HK-2 (cell line): Measurements from ENCODE around the gene FKBP2.

ENCODE experiments used
- DNase-seq: peaks from one replicate; pipeline ENCODE4 v3.0.0-alpha.2; 2018; ENCODE audit not compliant: unreplicated experiment

FKBP2 gene

DNA sequence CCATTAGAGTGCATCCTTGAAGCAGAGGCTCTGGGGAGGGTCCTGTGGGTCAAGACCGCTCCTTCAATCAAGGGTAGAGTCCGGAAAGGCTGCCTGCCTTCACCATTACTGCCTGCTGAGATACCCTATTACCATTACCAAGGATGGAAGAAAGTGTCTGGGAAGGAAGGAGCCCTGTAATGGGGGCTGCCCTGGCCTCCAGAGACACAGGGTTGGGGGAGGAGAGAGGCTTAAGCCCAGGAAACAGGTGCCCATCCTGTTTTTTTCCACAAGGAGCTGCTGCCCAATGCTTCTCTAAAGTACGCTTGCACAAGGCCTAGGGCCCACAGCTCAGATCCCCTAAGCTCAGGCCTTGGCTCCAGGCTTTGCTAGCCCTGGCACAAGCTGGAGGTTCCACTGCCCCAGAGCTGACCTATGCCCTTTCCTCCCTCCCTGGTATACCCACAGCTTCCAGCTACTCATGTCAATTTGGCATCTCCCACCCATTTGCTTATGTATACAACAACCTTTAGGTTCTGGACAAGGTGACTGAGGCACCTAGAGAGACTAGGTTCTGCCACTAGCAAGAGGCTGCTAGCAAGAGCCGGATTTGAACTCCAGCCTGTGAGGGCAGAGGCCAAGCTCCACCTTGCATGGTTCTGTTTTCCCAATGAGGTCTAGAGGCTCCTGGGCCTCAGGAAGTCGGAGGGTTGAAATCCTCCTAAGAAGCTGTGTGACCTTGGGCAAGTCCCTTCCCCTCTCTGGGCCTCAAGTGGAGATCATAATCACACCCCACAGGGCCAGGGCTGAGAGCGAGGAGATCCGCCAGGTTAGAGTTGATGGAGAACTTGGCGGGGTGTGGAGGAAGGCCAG, 8.9 kb downstream of the FKBP2 start:
- DNase-seq = no peak

DNA sequence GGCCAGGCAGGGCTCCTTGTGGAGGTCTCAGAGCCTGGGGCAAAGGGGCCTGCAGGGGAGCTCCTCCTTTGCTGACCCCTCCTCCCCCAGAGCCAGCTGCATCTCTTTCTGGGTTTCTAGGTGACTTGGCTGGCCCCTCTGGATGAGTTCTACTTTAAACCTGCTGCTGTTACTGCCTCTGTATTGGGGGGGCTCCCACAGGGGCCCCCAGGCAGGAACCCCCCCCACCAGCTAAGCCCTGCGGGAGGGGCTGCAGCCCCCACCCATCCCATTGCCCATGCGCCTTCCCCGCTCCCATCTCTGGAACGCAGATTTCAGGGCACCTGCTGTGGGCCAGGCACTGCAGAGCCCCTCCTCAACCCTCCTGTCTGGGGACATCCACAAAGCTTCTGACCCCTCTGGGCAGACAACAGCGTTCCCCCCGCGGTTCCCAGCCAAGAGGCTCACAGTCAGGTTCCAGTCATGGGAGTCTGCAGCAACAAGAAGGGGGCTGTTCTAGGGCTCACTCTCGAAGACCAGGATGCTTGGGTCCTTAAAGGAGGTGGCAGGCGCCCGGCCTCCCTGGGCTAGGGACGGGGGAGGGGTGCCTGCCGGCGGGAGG, 9.6 kb downstream of the FKBP2 start:
- DNase-seq = no peak

DNA sequence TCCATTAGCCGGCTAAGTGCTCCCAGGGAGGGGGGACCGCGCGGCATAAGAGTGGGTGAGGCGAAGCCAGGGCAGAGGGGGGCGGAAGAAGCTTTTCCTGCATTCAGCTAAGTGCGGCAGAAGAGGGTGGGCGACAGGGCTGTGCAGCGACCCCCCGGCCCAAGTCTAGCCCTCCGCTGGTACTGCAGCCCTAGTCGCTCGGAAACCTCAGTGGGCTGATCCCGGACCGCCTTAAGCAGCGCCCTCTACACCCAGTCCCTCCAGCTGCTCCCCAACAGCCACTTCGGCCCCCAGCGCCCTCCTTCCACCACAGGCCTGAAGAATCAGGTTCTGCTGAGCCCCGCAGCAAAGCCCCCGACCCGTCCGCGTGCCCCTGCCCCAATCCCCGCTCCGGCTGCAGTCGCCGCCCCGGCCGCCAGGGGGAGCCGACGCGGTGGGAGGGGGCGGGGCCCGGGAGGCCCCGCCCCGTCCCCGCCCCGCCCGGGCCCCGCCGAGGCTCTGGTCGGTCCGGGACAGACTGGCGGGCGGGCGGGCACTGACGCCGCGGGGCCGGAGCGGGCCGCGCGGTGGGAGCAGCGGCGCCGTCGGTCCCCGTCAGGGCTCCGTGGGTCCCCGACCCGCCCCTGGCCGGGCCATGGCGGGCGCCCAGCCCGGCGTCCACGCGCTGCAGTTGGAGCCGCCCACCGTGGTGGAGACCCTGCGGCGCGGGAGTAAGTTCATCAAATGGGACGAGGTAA, 10.3 kb downstream of the FKBP2 start, which contains the start of gene PLCB3:
Gene PLCB3, plus strand, starts transcription at position 515 of the 737 bp plus-strand sequence. Its CDS starts 120 bp downstream, at position 635.
- peak; percentile 51 for DNase-seq

GRCh38 chr11:64251753-64252002, 10.8 kb downstream of the FKBP2 start:
- no peak for DNase-seq

DNA sequence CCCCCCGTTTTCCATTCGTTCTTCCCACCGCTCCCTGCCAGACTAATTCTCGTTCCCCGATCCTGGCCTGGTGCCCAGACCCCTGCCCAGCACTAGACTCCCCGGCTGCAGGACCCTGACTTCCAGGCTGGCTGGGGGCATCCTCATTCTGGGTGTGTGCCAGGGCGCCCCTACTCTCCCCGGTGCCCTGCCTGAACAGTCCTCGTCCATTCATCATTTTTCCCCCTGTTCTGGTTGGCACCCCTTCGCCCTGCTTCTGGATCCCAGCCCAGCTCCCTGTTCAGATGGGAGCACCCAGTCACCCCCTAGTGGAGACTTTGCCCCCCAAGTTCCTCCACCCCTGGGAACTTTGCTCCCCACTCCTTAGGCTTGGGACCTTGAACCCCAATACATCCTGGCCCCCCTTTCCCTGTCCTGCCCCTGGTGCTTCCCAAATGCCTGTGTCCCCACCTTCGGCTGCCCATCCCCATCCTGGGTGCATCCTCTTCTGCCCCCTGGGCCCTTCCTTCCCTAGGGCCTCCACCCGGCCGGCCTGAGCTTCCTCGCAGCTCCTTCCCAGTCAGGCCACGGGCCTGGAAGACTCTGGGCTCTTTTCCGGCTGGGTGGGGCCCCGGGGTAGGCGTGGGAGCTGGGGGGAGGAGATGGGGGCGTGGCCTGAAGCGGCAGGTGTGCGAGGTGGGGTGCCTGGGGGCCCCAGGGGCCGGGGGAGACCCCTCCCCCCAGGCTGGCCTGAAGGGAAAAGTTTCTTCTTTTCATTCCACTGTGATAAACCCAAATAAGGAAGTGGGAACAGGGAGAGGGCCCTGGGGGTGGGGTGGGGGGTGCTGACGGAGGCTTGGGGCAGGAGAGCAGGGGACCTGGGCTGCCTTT, 11.3 kb downstream of the FKBP2 start:
- peak; percentile 52 for DNase-seq

DNA sequence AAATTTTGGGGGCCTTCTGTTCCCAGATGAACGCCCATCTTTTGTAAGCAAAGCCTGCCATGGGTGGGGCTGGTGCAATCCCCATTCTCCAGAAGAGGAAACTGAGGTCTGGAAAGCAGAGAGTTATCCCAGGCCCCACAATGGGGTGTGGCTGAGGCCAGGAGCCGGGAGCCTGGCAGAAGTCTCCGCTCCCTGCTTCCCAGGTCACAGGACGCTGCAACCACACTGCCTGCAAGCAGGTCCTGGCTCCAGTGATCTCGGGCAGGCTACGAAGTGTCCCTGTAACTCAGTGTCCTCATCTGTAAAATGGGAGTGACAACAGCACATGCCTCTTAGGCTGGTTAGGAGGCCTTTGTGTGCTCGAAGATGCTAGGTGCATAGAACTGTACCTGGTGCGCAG, 12.1 kb downstream of the FKBP2 start:
- DNase-seq = no peak

DNA sequence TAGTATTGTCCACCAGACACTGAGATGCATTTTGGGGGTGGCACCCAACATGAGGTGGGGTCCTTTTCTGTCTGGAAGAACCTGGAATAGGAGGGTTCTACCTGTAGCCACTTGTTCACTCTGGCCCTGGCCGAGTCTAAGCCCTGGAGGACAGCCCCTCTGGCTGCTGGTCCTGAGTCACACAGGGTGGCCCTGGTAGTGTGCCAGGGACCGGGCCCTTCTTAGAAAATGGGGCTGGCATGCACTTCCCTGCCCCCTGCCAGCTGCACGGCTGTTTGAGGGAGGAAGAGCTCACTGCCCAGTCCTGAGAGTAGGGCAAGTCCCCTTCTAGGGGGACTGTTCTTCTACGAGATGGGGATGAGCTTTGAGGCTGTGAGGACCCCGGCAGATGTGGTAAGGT, 12.6 kb downstream of the FKBP2 start:
- no peak for DNase-seq

GRCh38 chr11:64254326-64254725, 13.4 kb downstream of the FKBP2 start:
- no peak for DNase-seq

DNA sequence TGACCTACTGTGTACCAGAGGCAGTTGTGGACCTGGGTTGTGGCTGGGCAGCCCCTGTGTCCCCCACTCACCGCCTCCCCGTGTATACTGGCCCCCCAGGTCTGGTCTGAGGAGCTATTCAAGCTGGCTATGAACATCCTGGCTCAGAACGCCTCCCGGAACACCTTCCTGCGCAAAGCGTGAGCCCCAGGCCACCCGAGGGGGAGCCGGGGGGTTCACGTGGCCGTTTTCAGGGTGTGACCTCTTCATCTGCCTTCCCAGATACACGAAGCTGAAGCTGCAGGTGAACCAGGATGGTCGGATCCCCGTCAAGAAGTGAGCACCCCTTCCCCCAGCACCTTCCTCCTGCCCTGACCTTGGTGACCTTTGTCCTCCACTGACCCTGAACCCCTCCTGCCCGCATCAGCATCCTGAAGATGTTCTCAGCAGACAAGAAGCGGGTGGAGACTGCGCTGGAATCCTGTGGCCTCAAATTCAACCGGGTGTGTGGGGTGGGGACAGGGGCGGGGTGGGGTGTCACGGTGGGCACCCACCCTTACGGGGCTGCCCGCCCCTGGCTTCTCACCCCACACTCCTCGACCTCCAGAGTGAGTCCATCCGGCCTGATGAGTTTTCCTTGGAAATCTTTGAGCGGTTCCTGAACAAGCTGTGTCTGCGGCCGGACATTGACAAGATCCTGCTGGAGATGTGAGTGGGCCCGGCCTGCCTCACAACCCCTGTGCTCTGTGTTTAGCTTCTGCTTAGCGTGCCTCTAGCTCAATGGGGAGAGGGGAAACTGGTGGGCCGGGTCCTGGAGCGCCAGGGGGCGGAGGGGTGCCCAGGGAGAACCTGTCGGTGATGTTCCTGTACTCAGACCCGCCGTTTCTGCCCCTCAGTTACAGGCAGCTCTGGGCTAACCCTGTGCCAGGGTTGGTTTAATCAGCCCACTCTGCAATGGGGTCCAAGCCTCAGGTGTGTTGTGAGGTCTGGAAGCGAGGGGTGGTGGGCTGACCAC, 14.5 kb downstream of the FKBP2 start:
- DNase-seq = no peak

GRCh38 chr11:64256300-64256699, 15.4 kb downstream of the FKBP2 start:
- DNase-seq = no peak

GRCh38 chr11:64258356-64258755, 17.5 kb downstream of the FKBP2 start:
- DNase-seq = no peak

DNA sequence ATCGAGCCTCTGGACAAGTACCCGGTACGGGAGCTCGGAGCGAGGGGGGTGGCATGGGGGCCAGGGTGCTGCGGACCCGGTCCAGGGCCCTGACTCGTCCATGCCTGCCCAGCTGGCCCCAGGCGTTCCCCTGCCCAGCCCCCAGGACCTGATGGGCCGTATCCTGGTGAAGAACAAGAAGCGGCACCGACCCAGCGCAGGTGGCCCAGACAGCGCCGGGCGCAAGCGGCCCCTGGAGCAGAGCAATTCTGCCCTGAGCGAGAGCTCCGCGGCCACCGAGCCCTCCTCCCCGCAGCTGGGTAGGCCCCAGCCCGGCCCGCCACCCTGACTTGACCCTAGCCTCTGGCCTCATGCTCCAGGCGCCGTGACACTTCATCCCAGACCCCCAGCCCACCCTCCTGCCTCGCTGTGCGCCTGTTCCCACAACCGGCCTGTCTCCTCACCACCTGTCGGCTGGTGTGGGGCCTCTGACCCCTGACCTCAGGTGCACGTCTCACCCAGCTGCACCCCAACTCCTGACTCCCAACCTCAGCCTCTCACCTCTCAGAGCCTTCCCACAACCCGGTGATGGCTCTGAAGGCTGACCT, 18.1 kb downstream of the FKBP2 start:
- DNase-seq = no peak

DNA sequence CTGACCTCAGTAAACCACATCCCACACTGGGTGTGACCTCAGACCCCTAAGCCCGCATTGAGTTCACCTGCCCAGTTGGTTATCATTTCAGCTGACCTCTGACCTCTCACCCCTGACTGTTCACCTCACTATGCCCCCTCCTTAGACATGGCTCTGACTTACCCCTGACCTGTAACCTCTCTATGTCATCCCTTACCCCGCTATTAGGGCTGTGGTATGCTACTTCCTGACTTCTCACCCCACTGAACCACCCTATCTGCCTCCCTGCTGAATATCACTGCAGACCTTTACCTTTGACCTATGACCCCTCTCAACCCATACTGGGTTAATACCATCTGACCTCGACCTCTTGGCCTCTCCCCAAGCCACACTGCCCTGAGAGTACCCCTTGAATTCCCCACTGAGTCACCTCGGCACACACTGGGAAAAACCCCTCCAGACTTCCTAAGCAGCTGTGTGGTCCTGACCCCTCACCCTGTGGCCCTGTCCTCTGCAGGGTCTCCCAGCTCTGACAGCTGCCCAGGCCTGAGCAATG, 18.7 kb downstream of the FKBP2 start:
- no peak for DNase-seq

- no peak for DNase-seq
These were observed 19.3 kb downstream of the FKBP2 start for GRCh38 chr11:64260147-64260708.

- no peak for DNase-seq
These were observed 20.7 kb downstream of the FKBP2 start for GRCh38 chr11:64261556-64262080.

GRCh38 chr11:64262271-64263002, 21.5 kb downstream of the FKBP2 start:
- no peak for DNase-seq

- peak; percentile 53 for DNase-seq
These were observed 22.4 kb downstream of the FKBP2 start for GRCh38 chr11:64263021-64263946.

DNA sequence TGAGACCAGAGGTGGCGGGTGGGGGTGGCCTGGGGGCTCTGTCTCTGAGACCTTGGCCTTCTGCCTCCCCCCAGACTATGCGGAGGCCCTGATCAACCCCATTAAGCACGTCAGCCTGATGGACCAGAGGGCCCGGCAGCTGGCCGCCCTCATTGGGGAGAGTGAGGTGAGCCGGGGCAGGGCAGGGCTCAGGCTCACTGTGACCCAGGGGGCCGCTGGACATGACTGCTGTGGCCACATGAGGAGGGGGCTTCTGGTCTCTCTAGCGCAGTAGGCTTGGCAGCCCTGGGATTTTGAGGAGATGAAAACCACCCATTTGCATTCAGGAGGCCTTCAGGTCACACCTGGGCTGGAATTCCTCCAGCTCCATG, 23.0 kb downstream of the FKBP2 start:
- no peak for DNase-seq
